ENCODE data around the gene AUTS2. TPM values are rescaled to one million over a fixed set of nuclear protein-coding genes. Genes with fewer than 3 reads are reported as not detected.

The AUTS2 gene
- total RNA-seq, 1 donor from 2014 or later: 49.8 TPM

- no peak for DNase-seq (ENCODE audit: low spot score)
These were observed 431.7 kb downstream of the AUTS2 start for GRCh38 chr7:70029993-70030392.

- DNase-seq (ENCODE audit: low spot score): no peak
These were observed 432.5 kb downstream of the AUTS2 start for GRCh38 chr7:70030745-70031144.

DNA sequence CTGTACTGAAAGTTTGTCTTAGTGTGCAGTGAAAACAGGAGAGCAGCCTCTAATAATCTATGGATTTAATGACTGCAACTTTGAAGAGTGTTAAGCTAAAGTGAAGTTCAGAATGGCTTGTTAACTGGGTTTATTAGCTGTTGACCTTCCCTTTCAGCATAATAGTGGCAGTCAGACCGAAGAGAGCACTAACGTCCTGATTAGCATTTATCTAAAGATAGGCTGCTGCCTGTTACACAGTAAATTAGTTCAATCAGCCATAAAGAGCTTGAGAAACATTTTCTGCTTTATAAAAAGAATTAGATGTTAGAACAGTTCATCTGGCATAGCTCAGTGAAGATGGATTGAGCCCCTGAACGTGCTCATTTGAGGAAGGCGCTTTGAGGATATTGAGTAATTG lies 433.0 kb downstream of the AUTS2 start:
- no peak for DNase-seq (ENCODE audit: low spot score)

DNA sequence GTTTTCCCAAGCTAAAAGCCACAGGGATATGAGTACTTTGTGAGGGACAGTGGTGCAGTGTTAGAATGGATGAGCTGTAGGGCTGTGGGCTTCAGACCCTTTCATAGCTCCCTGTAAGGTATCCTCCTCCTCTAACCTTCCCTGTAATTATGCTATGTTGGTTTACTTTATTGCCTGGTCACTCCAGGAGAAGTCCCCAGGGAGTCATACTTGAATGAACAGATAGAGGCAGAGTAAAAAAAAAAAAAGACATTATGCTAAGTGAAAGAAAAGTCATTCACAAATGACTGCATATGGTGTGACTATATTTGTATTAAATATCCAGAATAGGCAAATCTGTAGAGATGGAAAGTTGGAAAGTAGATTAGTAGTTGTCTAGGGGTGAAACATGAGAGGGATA lies 434.4 kb downstream of the AUTS2 start:
- DNase-seq (ENCODE audit: low spot score): no peak

GRCh38 chr7:70033226-70033625 lies 435.0 kb downstream of the AUTS2 start:
- DNase-seq (ENCODE audit: low spot score): no peak

- no peak for DNase-seq (ENCODE audit: low spot score)
These were observed 436.7 kb downstream of the AUTS2 start for GRCh38 chr7:70034999-70035398.

DNA sequence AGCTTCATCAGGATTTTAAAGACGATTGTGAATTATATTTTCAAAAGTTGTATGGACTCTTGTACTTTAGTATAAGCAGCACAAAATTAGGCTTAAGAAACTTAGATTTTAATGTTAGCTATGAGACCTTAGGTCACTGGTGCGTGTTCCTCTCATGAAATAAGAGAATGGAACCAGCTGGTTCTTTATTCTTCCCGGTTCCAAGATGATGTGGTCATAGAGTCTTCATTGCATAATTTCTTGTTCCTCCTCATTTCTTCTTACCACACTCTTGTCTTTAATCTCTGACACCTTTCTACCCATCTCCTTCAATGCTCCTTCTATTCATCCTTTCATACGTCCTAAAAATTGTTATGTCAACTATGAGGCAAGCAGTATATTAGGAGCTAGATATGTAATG lies 437.2 kb downstream of the AUTS2 start:
- DNase-seq (ENCODE audit: low spot score): no peak

- no peak for DNase-seq (ENCODE audit: low spot score)
These were observed 437.7 kb downstream of the AUTS2 start for GRCh38 chr7:70035955-70036354.

DNA sequence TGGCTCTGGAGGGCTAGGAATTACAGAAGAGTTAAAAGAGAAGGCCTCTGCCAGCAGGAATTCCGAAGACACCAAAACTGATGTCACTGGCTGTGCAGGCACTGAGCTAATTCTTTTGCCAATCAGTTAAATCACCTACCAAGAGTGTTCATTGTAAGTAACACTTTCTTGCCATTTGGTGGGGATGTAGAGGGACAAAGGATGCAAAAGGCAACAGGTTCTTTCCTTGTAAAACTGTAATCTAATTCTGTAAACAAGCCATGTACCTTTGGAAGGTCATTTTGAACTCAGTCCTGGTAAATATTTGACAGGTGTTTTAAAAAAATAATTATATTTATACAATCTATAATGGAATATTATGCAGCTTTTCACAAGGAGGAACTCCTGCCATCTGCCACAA lies 438.4 kb downstream of the AUTS2 start:
- no peak for DNase-seq (ENCODE audit: low spot score)

DNA sequence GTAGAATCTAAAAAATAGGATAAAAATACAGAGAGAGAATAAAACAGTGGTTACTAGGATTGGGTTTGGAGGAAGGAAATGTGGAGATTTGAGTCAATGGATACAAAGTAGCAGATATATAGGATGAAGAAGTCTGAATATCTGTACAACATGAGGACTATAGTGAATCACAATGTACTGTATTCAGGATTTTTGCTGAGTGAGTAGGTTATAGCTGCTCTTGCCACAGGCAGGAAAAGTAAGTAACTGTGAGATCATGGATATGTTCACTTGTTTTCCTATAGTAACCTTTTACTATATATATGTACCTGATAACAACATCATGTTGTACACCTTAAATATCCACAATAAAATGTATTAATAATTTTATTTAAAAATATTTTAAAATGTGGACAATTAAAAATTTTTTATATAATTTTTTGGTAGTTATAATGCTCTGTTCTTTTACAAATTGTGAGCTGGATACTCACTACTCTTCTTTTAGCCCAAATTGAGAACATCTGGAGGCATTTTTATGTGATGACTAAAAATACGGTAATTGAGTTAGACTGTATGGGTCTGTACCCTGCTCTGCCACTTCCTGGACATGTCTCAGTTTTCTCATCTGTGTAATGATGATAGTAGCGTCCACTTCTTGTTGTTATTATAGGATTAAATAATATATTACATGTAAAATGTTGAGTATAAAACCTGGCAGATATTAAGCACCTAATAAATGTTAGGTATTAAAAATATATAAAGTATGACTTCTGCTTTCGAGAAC lies 439.1 kb downstream of the AUTS2 start:
- DNase-seq (ENCODE audit: low spot score): no peak

- DNase-seq (ENCODE audit: low spot score): no peak
These were observed 441.8 kb downstream of the AUTS2 start for GRCh38 chr7:70040051-70040450.

DNA sequence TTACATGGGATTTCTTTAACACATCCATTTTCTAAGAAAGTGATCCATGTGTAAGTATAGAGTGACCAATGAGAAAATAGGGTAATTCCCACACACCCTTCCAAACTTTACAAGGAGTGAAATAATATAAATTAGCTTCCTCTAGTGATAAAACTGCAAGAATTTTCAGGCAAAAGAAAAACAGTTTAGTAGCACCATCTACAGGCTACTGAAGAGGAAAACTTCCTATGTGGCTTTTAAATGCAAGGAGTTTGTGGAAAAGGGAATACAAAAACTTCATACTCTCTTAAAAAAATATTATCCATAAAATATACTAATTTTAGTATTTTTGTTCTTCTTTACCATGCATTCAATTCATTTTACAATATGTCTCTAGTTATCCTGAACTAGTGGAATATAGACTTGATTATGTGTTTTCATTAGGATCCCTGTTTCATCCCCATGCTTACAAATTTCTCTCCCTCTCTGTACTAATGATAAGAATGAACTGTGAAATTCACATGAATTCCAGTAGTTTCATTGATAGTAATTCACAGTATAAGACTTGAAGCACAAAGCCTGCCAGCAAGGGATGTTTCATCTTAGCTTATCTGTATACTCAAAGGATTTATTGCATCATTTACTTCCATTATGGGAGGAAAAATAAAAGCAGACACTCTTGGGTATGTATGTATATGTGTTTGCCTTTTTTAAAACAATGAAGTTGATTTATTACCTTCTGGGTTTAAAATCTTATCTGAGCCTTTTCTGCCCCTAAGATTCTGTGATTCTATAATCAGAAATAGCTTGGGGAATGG lies 442.9 kb downstream of the AUTS2 start:
- peak; percentile 57 for DNase-seq (ENCODE audit: low spot score)

DNA sequence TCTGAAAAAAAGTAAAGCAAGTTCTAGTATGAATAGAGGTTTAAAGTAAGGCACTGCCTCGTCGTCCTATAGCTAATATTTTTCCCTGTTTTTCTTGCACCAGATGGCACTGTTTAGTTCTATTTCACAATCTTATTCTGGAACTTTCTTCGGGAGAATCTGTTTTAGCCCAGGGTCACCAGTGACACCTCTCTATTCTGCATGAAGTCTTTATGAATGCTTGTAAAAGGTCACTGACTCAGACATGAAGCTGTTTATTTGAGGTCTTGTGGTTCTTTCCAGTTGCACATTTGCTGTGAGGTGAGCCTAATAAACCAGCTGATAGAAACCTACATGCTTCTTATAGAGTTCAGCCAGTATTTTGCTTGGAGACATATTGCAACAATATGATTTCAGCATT lies 444.3 kb downstream of the AUTS2 start:
- peak; percentile 65 for DNase-seq (ENCODE audit: low spot score)

- DNase-seq (ENCODE audit: low spot score): no peak
These were observed 444.8 kb downstream of the AUTS2 start for GRCh38 chr7:70043015-70043538.

- no peak for DNase-seq (ENCODE audit: low spot score)
These were observed 445.8 kb downstream of the AUTS2 start for GRCh38 chr7:70044064-70044463.

- no peak for DNase-seq (ENCODE audit: low spot score)
These were observed 446.2 kb downstream of the AUTS2 start for GRCh38 chr7:70044525-70044924.

- no peak for DNase-seq (ENCODE audit: low spot score)
These were observed 446.7 kb downstream of the AUTS2 start for GRCh38 chr7:70044981-70045380.

- no peak for DNase-seq (ENCODE audit: low spot score)
These were observed 449.1 kb downstream of the AUTS2 start for GRCh38 chr7:70047384-70047783.

DNA sequence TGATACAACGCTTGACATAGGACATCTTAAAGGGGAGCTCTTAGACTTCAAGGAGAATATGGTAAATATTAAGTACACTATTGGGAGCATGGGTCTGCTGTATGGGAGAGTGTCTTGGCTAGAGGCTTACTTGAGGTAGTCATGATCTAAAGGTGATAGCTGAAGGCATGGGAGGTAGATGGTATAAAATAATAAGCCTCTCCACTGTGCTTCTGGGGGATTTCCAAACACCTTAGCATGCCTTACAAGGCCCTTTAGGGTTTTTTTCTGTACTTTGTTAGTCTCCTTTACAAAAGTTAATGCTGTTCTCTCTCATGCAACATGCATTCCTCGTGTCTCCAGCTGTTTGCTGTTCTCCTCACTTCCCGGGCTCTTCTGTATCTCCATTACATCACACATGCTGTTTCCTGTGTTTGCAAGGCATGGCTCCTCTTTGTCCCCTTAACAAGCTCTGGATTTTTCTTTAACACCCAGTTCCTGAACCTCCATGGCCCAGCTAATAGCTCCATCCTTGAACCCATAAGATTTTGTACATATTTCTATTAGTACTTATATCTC lies 449.7 kb downstream of the AUTS2 start:
- DNase-seq (ENCODE audit: low spot score): peak; percentile 27

- DNase-seq (ENCODE audit: low spot score): no peak
These were observed 453.5 kb downstream of the AUTS2 start for GRCh38 chr7:70051726-70052125.

DNA sequence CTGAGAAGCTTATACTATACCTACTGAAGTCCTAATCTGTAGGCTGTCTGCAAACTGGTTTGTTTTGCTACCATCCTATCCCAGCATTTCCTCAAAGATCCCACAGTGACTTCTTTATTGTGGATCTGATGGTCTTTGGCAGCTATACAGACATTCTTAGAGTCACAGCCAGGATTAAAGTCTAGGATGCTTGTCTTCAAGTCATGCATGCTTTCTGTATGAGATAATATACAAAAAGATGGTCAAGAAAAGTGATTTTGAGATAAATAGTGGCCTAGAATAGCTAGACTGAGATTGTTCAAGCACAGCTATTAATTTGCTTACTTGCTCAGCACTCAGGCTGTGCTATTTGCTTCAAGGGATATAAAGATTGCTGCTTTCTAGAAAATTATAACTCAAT lies 454.4 kb downstream of the AUTS2 start:
- peak; percentile 76 for DNase-seq (ENCODE audit: low spot score)

GRCh38 chr7:70053421-70053820 lies 455.1 kb downstream of the AUTS2 start:
- no peak for DNase-seq (ENCODE audit: low spot score)

DNA sequence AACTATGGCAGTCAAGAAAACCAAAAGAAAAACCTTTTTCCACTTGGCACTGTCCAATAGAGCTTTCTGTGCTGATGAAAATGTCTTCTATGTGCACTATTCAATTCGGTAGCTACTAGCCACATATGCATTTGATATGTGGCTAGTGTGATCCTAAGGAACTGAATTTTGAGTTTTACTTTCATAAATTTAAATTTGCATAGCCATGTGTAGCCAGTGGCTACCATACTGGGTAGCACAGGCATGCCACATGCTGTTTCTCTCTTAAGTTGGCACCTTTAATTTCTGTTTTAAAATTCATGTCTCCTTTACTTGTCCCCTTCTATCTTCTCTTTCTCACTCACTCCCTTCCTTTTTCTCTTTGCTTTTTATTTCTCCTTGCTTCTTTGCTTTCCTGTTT lies 455.7 kb downstream of the AUTS2 start:
- DNase-seq (ENCODE audit: low spot score): no peak

All from umbilical cord (tissue), 2 donors.